CD4-positive, alpha-beta T cell treated with Interleukin-2 at 100 ng/mL for 4 hours (primary cell): ENCODE measurements around the gene EFEMP1.
"Not testable (repeated sequence)": the region's sequence is repeated elsewhere in the genome, so short reads cannot be mapped to it uniquely, and the experiment has no call there.

Source experiments
- DNase-seq: peaks from one replicate; pipeline ENCODE4 v3.0.0-alpha.2; 2020; ENCODE audit warnings: low spot score

EFEMP1 gene

DNA sequence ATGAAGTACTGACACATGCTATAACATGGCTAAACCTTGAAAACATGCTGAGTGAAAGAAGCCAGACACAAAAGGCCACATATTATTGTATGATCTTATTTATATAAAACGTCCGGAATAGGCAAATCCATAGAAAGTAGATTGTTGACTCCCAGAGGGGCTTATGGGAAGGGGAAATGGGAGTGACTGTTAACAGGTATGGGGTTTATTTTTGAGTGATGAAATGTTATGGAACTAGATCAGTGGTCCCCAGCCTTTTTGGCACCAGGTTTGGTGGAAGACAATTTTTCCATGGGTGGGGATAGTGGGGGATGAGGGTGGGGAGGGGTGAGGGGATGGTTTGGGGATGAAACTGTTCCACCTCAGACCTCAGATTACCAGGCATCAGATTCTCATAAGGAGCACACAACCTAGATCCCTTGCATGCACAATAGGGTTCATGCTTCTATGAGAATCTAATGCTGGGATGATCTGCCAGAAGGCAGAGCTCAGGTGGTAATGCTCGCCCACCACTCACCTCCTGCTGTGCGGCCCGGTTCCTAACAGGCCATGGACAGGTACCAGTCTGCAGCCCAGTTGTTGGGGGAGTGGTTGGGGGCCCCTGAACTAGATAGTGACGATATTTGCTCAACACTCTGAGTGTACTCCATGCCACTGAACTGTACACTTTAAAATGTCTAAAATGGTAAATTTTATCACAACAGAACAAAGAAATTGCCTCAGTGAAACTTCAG is 59.1 kb downstream of the EFEMP1 start:
- no peak for DNase-seq

DNA sequence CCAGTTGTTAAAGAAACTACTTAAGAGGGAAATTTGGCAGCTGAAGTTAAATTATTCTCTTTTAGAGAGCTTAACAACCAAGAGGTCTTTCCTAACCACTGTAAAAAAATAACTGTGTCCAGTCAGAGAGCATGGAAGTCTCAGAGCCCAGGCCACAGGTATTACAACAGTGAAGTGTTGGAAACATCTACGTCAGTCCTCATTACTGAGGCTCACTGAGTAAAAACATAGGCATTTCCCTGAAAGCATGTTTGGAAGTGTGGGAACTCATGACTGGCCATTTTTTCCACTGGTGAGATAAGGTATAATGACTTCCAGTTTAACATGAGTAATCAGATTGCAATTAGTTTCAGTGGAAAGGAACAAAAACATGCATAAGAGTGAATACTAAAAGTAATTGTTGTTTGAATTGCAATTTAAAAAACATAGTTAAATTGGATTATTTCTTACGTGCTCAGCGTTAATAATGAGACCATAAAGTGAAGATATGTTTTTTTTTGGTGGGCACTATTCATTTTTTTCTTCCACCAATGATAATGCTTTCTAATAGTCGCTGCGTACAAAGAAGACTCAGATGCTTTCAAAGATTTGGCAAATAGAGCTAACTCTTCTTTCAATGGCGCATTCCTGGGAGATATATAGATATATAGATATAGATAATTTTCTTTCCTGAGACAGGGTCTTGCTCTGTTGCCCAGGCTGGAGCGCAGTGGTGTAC is 60.8 kb downstream of the EFEMP1 start:
- DNase-seq: no peak

DNA sequence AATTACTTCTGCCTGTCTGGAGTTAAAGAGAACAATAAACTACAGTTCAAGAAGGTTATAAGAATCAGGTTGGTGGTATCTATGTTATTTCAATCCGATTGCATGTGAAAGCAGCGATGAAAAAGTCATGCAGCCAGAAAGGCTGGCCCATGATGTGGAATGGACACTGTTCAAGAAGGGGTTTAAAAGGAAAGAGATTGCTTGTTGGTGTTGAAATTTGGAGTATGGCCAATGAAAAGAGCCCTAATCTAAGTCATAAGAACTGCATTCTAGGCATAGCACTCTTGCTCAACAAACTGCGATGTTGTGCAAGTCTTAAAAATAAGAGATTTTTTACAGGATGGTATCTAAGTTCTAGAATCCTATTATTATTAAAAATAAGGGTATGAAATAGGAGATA is 61.3 kb downstream of the EFEMP1 start:
- no peak for DNase-seq

DNA sequence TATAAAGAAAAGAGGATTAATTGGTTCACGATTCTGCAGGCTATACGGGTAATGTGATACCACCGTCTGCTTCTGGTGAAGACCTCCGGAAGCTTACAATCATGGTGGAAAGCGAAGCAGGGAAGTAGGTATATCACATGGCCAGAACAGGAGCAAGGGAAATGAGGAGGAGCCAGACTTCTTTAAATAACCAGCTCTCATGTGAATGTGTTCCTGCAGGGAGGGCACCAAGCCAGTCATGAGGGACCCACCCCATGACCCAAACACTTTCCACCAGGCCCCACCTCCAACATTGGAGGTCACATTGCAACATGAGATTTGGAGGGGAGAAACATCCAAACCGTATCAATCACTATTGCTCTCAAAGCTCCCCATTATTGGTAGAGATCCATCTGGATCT is 61.8 kb downstream of the EFEMP1 start:
- DNase-seq: no peak

DNA sequence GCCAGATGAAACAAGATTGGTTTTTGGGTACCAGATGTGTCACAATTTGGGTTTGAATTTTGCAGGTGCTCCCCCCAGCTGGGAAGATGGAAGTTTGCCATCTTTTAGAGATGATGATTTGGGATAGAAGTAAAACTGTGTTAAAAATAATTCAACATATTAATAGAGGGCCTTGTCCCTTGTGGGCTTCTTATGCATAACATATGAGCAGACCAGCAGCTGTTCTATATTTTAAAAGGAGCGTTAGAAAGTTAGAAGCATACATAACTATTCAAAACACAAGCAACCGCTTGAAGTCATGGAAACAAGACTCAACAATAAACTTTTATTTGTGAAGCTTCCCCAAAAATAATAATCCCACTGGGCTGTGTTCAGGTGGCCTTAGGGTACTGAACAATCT is 62.8 kb downstream of the EFEMP1 start:
- DNase-seq: no peak

DNA sequence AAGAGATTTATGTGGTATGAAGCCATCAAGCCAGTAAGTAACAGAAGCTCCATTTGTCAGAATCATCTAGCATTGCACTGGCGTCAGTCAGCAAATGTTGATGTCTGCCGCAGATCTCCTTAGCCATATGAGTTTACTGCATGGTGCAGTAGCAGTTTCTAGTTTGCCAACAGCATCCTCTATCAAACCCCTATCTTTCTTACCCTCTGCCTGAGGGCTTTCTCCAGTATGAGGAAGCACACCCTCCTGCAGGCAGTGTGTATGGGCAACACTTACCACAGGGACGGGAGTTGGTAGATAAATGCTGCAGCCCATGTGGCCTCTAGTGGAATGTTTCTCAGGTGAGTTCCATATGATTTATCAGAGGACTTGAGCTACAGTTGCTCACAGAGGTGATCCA is 63.7 kb downstream of the EFEMP1 start:
- no peak for DNase-seq

DNA sequence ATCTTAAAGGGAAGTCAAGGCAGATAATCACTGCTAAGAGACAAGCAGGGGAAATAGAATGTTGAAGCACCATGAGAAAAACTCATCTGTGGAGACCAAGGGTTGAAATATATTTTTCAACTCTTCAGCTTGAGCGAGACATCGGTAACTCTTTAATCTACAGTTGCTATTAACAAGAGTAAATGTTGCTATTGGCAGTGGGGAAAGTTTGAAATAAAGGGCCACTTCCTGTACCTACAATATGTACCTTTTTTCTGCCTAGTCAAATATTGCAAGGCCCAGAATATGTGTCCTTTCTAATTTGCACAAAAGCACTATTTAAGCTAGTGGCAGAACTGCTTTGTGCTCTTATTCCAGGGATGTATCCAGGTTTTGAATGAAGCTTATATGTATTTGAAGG is 65.8 kb downstream of the EFEMP1 start:
- no peak for DNase-seq

DNA sequence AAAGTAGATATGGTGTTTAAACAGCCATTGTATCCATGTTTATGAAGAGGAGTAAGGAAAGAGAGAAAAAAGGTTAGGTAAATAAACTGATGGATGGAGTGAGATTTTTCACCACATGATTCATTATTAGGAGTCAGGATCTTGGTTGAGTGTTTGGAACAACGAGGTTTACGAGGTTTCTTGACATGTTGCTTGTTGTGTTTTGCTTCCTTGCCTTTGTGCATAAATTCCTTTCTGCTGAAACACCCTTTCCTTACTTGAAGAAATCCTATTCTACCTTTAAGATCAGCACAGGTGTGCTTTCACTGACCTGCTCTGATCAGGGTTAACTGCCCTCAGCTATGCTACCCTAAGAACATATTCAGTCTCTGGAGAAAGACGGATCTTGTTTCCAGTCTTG is 66.6 kb downstream of the EFEMP1 start:
- no peak for DNase-seq

DNA sequence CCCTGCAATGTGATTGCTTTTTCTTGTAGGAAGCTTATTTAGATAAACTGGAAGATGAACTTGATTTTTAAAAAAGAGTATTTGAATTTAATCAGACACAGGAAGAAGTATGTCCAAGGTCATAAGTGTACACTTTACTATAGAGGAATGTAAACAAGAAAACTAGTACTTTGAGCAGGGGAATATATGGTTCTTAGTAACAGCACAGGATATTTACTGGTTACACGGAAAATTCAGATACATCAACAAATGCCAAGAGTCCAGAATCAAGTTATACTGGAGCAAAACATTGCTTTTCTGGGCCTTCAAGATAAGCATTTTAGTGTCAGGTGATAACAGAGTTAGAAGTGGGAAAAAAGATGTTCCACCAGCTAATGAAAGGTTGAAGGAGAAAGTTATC is 75.5 kb downstream of the EFEMP1 start:
- DNase-seq: no peak

DNA sequence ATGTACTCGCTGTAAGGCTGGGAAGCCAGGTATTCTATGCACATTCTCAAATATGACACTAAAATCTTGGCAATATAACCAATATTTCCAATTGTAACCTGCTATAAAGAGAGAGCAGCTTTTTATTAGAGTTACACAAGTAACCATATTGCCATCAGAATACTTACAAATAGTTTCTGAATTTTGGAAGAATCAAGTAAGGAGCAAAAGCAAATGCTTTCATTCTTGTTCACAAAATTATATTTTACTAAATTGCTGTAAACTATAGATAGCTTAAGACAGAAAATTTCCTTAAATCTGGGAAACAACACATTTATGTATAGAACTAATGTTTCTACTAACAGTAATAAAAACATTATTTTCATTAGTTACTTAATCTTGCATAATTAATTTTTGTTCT is 77.2 kb downstream of the EFEMP1 start:
- no peak for DNase-seq

DNA sequence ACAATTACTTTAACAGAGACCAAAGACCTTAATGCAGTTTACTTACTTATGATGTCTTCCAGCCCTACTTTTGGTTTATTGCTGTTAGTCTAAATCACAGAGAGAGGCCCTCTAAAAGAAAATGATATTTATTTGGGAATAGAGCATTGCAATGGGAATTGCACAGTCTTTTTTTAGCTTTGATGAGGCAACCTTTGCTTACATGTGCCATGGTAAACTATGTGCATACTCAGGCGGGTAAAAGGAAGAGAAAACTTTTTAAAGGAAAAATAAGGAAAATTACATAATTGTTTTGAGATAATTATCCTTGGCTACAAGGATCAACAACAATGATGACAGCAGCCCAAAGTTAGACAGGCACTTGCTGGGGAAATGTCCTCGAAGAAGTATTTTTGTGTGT is 78.6 kb downstream of the EFEMP1 start:
- DNase-seq: no peak

DNA sequence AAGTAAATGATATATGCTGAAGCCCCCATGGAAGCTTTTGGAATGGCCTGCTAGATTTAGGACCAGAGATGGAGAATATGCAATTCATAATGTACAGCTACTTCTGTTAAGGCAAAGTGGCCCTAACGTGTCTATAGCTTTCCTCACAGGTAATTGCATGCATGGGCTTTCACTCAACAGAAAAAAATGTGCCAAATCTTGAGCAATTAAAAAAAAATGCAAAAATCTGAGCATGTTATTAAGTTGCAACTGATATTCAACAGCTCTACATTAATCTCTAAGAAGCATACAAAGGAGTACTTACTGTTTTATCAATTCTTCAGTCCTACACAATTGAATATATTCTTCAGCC is 79.6 kb downstream of the EFEMP1 start:
- DNase-seq: no peak

DNA sequence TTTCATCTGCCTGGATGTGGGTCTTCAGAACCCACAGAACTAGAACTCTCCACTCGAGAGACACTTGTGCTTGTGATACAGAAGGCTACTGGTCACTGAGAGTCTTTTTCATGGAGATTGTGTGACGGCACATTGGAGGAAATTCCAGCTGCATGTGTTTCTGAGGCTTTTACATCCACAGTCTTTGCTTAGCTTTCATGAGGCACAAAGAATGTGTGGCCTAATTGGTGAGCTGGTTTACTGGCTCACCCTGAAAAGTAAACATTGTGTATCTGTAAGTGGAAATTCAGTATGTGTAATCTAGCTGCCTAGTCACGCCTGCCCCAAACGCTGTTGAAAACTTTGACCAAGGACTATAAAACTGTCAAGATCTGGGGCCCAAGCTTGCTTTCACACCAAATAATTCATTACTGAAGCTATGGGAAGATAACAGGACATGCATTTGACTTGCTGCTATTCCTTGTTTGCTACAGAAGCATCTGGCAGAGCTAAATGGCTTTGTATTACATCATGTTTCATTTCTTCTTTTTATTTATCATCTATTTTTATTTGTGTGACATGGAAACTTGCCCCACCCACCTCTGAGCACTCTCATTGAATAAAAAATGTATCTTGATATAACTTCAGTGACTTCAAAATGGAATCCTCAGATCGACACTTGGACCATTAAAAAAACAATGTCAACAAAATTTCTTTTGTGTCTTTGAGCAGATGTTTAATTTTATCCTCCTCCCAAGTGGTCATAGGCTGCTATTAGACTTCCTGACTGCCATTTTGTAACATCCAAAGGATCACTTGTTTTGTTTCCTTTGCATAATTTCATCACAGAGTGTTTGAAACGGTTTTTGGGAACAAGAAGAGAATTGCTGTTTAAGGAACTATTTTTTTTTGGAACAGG is 80.2 kb downstream of the EFEMP1 start:
- no peak for DNase-seq

DNA sequence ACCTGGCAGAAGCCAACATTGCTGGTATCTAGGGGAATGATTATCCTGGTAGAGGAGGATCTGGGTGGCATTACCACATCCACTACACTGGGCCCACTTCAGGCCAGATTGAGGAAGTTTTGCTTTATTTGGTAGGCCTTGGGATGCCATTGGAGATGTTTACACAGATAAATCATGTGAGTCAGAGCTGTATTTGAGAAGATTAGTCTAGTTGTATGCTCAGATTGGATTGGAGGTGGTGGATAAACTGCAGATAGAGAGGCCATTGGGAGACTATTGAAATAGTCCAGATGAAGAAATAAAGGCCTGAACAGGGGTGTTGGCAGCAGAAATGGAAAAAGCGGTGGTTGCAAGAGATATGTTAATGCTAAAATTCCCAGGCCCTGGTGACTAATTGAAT is 81.5 kb downstream of the EFEMP1 start:
- no peak for DNase-seq

DNA sequence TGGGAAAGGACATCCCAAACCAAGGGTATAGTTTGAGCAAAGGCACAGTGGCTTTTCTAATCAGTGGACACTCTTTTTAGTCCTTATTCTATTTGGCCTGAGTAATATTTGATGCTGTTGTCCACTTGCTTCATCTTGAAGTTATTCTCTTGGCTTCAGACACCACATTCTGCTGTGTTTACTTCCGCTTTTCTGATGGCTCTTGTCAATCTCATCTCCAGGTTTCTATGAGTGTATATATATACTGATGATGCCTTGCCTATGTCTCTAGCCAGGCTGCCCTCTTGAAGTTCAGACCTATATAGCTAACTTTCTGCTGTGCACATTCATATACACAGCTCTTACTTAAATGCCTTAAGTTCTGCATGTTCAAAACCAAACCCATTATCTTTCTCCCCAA is 83.1 kb downstream of the EFEMP1 start:
- no peak for DNase-seq

DNA sequence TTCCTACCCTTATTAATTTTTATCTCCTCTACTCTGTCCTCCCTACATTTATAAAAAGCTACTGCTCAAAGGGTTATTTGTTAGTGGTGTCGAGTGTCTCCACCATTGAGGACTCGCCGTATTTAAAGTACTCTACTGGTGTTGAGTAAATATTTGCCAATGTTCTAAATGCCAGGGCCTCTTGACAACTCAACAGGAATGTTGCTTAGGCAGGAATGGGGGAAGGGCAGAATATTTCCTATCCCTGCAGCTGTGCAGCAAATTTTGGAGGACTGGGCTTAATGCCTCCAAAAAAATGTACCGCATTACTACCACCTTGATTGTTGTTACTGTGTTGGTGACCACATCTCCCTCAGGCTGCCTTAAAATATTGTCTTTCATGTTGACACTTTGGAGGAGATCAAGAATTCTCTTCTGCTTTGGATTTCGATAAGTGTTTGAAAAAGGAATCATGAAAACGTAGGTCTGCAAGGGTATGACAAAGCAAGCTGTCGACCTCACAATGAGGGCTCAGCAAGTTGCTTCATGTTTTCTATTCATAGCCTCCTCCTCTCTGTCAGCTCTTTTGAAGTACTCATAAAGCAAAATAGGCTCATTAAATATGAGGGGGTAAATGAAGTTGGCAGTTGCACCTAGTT is 84.3 kb downstream of the EFEMP1 start:
- DNase-seq: no peak

DNA sequence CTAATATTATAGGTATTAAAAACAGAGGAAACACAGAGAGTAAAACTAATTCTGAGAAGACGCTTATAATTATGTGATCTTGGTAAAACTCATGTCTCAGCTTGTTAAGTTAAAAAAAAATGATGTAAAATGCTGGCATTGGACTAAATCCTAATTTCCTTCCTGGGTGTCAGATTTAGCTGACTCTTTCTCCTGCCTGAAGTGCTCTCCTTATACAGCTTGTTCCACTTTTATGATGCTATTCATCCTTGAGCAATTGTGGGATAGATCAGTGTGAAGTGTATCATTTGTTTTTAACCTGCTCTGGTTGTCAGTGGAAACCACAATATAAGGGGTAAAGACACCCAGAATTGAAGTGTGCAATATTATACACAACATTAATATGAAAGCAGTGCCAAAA is 84.9 kb downstream of the EFEMP1 start:
- no peak for DNase-seq

DNA sequence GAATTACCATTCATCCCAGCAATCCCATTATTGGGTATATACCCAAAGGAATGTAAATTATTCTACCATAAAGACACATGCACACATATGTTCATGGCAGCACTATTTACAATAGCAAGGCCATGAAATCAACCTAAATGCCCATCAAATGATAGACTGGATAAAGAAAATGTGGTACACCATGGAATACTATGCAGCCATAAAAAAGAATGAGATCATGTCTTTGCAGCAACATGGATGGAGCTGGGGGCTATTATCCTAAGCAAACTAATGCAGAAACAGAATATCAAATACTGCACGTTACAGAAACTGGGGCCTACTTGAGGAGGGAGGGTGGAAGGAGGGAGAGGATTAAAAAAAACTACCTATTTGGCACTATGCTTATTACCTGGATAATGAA is 85.5 kb downstream of the EFEMP1 start:
- DNase-seq: not testable (repeated sequence)

DNA sequence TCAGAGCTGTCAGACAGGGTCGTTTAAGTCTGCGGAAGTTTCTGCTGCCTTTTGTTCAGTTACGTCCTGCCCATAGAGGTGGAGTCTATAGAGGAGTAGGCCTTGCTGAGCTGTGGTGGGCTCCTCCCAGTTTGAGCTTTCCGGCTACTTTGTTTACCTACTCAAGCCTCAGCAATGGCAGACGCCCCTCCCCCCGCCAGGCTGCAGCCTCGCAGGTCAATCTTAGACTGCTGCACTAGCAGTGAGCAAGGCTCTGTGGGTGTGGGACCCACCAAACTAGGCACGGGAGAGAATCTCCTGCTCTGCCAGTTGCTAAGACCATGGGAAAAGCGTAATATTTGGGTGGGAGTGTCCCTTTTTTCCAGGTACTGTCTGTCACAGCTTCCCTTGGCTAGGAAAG is 86.5 kb downstream of the EFEMP1 start:
- no peak for DNase-seq

DNA sequence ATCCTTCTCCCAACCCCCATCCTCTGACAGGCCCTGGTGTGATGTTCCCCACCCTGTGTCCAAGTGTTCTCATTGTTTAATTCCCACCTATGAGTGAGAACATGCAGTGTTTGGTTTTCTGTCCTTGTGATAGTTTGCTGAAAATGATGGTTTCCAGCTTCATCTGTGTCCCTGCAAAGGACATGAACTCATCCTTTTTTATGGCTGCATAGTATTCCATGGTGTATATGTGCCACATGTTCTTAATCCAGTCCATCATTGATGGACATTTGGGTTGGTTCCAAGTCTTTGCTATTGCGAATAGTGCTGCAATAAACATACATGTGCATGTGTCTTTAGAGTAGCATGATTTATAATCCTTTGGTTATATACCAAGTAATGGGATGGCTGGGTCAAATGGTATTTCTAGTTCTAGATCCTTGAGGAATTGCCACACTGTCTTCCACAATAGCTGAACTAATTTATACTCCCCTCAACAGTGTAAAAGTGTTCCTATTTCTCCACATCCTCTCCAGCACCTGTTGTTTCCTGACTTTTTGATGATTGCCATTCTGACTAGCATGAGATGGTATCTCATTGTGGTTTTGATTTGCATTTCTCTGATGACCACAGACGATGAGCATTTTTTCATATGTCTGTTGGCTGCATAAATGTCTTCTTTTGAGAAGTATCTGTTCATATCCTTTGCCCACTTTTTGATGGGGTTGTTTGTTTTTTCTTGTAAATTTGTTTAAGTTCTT is 91.7 kb downstream of the EFEMP1 start:
- DNase-seq: not testable (repeated sequence)

DNA sequence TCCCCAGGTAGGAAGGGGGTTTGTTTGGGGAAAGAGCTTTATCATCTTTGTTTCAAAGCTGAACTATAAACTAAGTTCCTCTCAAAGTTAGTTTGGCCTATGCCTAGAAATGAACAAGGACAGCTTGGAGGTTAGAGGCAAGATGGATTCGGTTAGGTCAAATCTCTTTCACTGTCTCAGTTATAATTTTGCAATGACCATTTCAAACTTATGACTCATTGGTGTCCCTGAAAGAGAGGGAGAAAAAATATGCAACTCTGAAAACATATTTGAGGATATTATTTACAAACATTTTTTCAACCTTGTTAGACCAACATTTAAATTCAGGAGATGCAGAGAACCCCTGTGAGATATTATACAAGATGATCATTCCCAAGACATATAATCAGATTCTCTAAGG is 95.7 kb downstream of the EFEMP1 start:
- DNase-seq: no peak

DNA sequence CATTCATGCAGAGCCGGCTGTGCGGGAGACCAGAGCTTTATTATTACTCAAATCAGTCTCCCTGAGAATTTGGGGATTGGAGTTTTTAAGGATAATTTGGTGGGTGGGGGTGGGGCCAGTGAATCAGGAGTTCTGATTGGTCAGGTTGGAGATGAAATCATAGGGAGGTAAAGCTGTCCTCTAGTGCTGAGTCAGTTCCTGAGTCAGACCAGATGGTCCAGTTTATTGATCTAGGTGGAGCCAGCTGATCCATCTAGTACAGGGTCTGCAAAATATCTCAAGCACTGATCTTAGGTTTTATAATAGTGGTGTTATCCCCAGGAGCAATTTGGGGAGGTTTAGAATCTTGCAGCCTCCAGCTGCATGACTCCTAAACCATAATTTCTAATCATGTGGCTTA is 96.2 kb downstream of the EFEMP1 start:
- DNase-seq: not testable (repeated sequence)
